Retinal pigment epithelial cell (primary cell): ENCODE data around the gene KIF5B.
"Not testable (repeated sequence)": the region's sequence is repeated elsewhere in the genome, so short reads cannot be mapped to it uniquely, and the experiment has no call there.

Experiments
- DNase-seq: peaks from one replicate; pipeline ENCODE4 v3.0.0-alpha.2; 2010; ENCODE audit warnings: low read depth
- H3K4me3 ChIP-seq: 2 replicates; pipeline ENCODE4 v1.5.1; 2011; ENCODE audit warnings: mild to moderate bottlenecking, low read length, control low read depth, moderate library complexity
- CTCF ChIP-seq: conservative IDR thresholded peaks from 2 replicates; pipeline ENCODE4 v1.5.1; 2011; ENCODE audit warnings: low read depth, low read length, control low read depth, inconsistent platforms

Gene KIF5B

GRCh38 chr10:32059472-32059871 lies 3.2 kb upstream of the KIF5B start:
- no peak overlapping the region for H3K4me3 ChIP-seq
- TF ChIP-seq CTCF: no peak
- no peak for DNase-seq

GRCh38 chr10:32057036-32057372 lies 779 bp upstream of the KIF5B start:
- H3K4me3 ChIP-seq: no peak overlapping the region
- no peak for TF ChIP-seq CTCF
- no peak for DNase-seq

GRCh38 chr10:32055478-32056135 lies 618 bp downstream of the KIF5B start:
- no peak for TF ChIP-seq CTCF
- H3K4me3 ChIP-seq: peak overlapping the region; percentile 92
- DNase-seq: no peak

- no peak for TF ChIP-seq CTCF
- H3K4me3 ChIP-seq: peak overlapping the region; percentile 92
- DNase-seq: peak; percentile 90
Observed at GRCh38 chr10:32054094-32054493, 2.1 kb downstream of the KIF5B start.

GRCh38 chr10:32053392-32053791 lies 2.8 kb downstream of the KIF5B start:
- peak overlapping the region; percentile 92 for H3K4me3 ChIP-seq
- not testable (repeated sequence) for DNase-seq

GRCh38 chr10:32051926-32052325 lies 4.3 kb downstream of the KIF5B start:
- no peak for DNase-seq
- TF ChIP-seq CTCF: no peak
- no peak overlapping the region for H3K4me3 ChIP-seq

GRCh38 chr10:32050177-32050576 lies 6.0 kb downstream of the KIF5B start:
- no peak for TF ChIP-seq CTCF
- no peak overlapping the region for H3K4me3 ChIP-seq
- DNase-seq: no peak

- no peak for DNase-seq
- TF ChIP-seq CTCF: no peak
- H3K4me3 ChIP-seq: no peak overlapping the region
Observed at GRCh38 chr10:32049113-32049512, 7.1 kb downstream of the KIF5B start.
